Measurements from ENCODE around the gene GTF2A1L. TPM values are rescaled to one million over a fixed set of nuclear protein-coding genes. Genes with fewer than 3 reads are reported as not detected.

The GTF2A1L gene
- total RNA-seq (2013; cell fraction: nucleolus; rRNA removed), result not detected in 2 replicates
- not detected in 2 replicates for total RNA-seq (2014; rRNA removed)
- total RNA-seq (2014; rRNA removed; fragmentation: Illumina TruSeq; extraction: Trizol), result not detected in 2 replicates
- total RNA-seq (2021), result not detected in 2 replicates
- not detected for polyA plus RNA-seq (2011; ENCODE audit: low read depth)
- polyA plus RNA-seq (2011; rRNA removed), result not detected in 2 replicates
- not detected in 2 replicates for polyA plus RNA-seq (2011; cell fraction: cytosol; rRNA removed)
- not detected in 2 replicates for polyA plus RNA-seq (2011; cell fraction: nucleus; rRNA removed)
- not detected in 2 replicates for polyA plus RNA-seq (2012)
- not detected in 2 replicates for polyA plus RNA-seq (2014; fragmentation: Illumina TruSeq; extraction: Trizol)
- polyA plus RNA-seq (2014; fragmentation: Nextera tagmentation; extraction: Ambion mirVana), result not detected
- polyA plus RNA-seq (2014; rRNA removed), result not detected in 2 replicates
- polyA plus RNA-seq (2016; fragmentation: Nextera tagmentation; extraction: Ambion mirVana), result not detected
- not detected in 2 replicates for polyA minus RNA-seq (2011; rRNA and poly(A)+ RNA removed)
- polyA minus RNA-seq (2011; cell fraction: cytosol; rRNA and poly(A)+ RNA removed), result not detected in 2 replicates
- not detected in 2 replicates for polyA minus RNA-seq (2011; cell fraction: nucleus; rRNA and poly(A)+ RNA removed)
- Bru-seq, nascent RNA, result not detected
- not detected for BruChase-seq, experiment 1, labeled RNA remaining after a 6-hour chase
- BruChase-seq, experiment 2, labeled RNA remaining after a 2-hour chase, result not detected
- long read RNA-seq, experiment 1, result 0 reads
- long read RNA-seq, experiment 2, result 0 reads

DNA sequence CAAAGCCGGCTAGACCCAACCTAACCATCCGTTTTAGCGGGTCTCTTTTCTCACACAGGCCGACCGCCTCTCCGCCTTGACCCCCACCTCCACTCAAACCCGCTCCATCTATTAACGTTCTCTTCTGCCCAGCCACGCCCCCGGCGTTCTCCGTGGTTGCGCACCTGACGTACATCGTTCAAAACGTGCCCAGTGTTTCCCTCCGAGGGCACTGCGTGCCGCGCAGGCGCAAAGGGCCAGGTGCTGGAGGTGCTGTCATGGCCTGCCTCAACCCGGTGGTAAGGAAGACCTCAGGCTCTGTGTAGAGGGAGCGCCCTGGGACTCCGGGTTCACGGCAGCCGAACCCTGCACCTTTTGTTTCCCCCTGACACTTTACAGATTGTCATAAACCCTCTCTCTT lies at the start of gene GTF2A1L:
TSS of gene GTF2A1L (plus strand) at position 239 of the 400 bp plus-strand sequence. CDS start at position 258, 19 bp downstream.
- in situ Hi-C loops (cut with MboI), result no loop called here
- Histone ChIP-seq H4K20me1 (ENCODE audit: control insufficient read depth, insufficient read depth) (no peaks in the 10 kb centered on the region), H2AFZ (ENCODE audit: control insufficient read depth, low read depth, low read length) (no peak within 1 kb of the TSS), H3K4me3 (no peak within 1 kb of the TSS), H3K27me3 (replicated peaks in 1 of 2; ENCODE audit: control insufficient read depth in 2 of 2, insufficient read depth in 2 of 2, low read length in 1 of 2) (no peaks in the 10 kb centered on the region), H3K27ac (ENCODE audit: control insufficient read depth, insufficient read depth) (no peak within 1 kb of the TSS), H3K79me2 (ENCODE audit: control insufficient read depth, insufficient read depth, low read length) (no peaks in the 10 kb centered on the region), H3K4me1 (ENCODE audit: control insufficient read depth, insufficient read depth, low read length) (no peaks in the 10 kb centered on the region), H3K36me3 (ENCODE audit: control insufficient read depth in 2 of 2, insufficient read depth in 2 of 2, low read length in 1 of 2) (no peaks in the 10 kb centered on the region), H3K9me3 (replicated peaks; ENCODE audit: control insufficient read depth, insufficient read depth, low read length) (no peaks in the 10 kb centered on the region), H3K9ac (ENCODE audit: control insufficient read depth, insufficient read depth, low read length) (no peak within 1 kb of the TSS), H3K4me2 (ENCODE audit: control insufficient read depth, insufficient read depth) (no peak within 1 kb of the TSS)
- ChIA-PET POLR2A (no interaction called here), SMC1A (ENCODE audit: uncharacterized antibody, unreplicated experiment) (no interaction called here), CTCF (no interaction called here), RAD21 (ENCODE audit: unreplicated experiment) (no interaction called here)
- DNase-seq (ENCODE audit: low read depth, low spot score) (no peak), ATAC-seq (no peak), FAIRE-seq (no peak)
- no peak for TF ChIP-seq NFIC (IDR thresholded peaks at IDR 0.05; ENCODE audit: low read depth, low read length)
- no peak for TF ChIP-seq PAX5 (IDR thresholded peaks at IDR 0.05; ENCODE audit: borderline replicate concordance, low read depth, low read length)
- TF ChIP-seq, protein P1, sequence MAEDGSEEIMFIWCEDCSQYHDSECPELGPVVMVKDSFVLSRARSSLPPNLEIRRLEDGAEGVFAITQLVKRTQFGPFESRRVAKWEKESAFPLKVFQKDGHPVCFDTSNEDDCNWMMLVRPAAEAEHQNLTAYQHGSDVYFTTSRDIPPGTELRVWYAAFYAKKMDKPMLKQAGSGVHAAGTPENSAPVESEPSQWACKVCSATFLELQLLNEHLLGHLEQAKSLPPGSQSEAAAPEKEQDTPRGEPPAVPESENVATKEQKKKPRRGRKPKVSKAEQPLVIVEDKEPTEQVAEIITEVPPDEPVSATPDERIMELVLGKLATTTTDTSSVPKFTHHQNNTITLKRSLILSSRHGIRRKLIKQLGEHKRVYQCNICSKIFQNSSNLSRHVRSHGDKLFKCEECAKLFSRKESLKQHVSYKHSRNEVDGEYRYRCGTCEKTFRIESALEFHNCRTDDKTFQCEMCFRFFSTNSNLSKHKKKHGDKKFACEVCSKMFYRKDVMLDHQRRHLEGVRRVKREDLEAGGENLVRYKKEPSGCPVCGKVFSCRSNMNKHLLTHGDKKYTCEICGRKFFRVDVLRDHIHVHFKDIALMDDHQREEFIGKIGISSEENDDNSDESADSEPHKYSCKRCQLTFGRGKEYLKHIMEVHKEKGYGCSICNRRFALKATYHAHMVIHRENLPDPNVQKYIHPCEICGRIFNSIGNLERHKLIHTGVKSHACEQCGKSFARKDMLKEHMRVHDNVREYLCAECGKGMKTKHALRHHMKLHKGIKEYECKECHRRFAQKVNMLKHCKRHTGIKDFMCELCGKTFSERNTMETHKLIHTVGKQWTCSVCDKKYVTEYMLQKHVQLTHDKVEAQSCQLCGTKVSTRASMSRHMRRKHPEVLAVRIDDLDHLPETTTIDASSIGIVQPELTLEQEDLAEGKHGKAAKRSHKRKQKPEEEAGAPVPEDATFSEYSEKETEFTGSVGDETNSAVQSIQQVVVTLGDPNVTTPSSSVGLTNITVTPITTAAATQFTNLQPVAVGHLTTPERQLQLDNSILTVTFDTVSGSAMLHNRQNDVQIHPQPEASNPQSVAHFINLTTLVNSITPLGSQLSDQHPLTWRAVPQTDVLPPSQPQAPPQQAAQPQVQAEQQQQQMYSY (CRISPR knock-in tag; IDR thresholded peaks at IDR 0.05), result no peak
- TF ChIP-seq, protein P2, sequence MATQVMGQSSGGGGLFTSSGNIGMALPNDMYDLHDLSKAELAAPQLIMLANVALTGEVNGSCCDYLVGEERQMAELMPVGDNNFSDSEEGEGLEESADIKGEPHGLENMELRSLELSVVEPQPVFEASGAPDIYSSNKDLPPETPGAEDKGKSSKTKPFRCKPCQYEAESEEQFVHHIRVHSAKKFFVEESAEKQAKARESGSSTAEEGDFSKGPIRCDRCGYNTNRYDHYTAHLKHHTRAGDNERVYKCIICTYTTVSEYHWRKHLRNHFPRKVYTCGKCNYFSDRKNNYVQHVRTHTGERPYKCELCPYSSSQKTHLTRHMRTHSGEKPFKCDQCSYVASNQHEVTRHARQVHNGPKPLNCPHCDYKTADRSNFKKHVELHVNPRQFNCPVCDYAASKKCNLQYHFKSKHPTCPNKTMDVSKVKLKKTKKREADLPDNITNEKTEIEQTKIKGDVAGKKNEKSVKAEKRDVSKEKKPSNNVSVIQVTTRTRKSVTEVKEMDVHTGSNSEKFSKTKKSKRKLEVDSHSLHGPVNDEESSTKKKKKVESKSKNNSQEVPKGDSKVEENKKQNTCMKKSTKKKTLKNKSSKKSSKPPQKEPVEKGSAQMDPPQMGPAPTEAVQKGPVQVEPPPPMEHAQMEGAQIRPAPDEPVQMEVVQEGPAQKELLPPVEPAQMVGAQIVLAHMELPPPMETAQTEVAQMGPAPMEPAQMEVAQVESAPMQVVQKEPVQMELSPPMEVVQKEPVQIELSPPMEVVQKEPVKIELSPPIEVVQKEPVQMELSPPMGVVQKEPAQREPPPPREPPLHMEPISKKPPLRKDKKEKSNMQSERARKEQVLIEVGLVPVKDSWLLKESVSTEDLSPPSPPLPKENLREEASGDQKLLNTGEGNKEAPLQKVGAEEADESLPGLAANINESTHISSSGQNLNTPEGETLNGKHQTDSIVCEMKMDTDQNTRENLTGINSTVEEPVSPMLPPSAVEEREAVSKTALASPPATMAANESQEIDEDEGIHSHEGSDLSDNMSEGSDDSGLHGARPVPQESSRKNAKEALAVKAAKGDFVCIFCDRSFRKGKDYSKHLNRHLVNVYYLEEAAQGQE (IDR thresholded peaks at IDR 0.05; ENCODE audit: low read depth, low read length), result no peak
- TF ChIP-seq PAX8 (IDR thresholded peaks at IDR 0.05), result no peak
- TF ChIP-seq TCF7 (IDR thresholded peaks at IDR 0.05; ENCODE audit: borderline replicate concordance), result no peak
- no peak for TF ChIP-seq MAX (IDR thresholded peaks at IDR 0.05; ENCODE audit: low read depth, low read length)
- no peak for TF ChIP-seq IRF4 (IDR thresholded peaks at IDR 0.05; ENCODE audit: low read depth, low read length)
- TF ChIP-seq TCF12 (IDR thresholded peaks at IDR 0.05; ENCODE audit: low read depth, low read length), result no peak
- intact Hi-C loops (cut with micrococcal nuclease; ENCODE audit: unreplicated experiment), result no loop called here
- BruUV-seq (replicated peaks), result no TSS peak
- WGBS (ENCODE audit: insufficient coverage, insufficient replicate concordance, low lambda C conversion rate, missing lambda C conversion rate), result 75% methylated on average over 25 of the region's 26 CpGs
